Esophagus (tissue), 2 donors: Measurements from ENCODE around the gene MRGPRG. TPM values are rescaled to one million over a fixed set of nuclear protein-coding genes. Genes with fewer than 3 reads are reported as not detected.

Experiments
- H3K27ac ChIP-seq, 2 donors: one replicate each; pipeline ENCODE4 v1.5.1; 2013; ENCODE audit warnings: low read depth in 2 of 2, mild to moderate bottlenecking in 2 of 2, inconsistent platforms in 1 of 2, low read length in 1 of 2, moderate library complexity in 1 of 2
- H3K27me3 ChIP-seq, 2 donors: one replicate each; pipeline ENCODE4 v1.6.1; 2013; ENCODE audit warnings: low read length in 2 of 2, control low read depth in 1 of 2, mild to moderate bottlenecking in 1 of 2; ENCODE audit not compliant: insufficient read depth in 2 of 2, control insufficient read depth in 1 of 2
- H3K36me3 ChIP-seq, 2 donors: one replicate each; pipeline ENCODE4 v1.6.1; 2013; ENCODE audit warnings: low read length in 1 of 2; ENCODE audit not compliant: control insufficient read depth in 2 of 2, insufficient read depth in 2 of 2
- H3K4me1 ChIP-seq, 2 donors: one replicate each; pipeline ENCODE4 v1.6.1; 2013; ENCODE audit warnings: low read length in 1 of 2; ENCODE audit not compliant: control insufficient read depth in 2 of 2, insufficient read depth in 2 of 2
- H3K4me3 ChIP-seq, 2 donors: one replicate each; pipeline ENCODE4 v1.5.1; 2013; ENCODE audit warnings: low read length in 2 of 2, mild to moderate bottlenecking in 2 of 2, low read depth in 1 of 2, moderate library complexity in 1 of 2
- H3K9me3 ChIP-seq, 2 donors: one replicate each; pipeline ENCODE4 v1.6.1; 2013; ENCODE audit warnings: mild to moderate bottlenecking in 2 of 2, low read depth in 1 of 2, low read length in 1 of 2, moderate library complexity in 1 of 2; ENCODE audit not compliant: control insufficient read depth in 2 of 2, insufficient read depth in 1 of 2
- WGBS, 2 donors: extraction: QIAGEN DNeasy Blood & Tissue Kit; methylation state at CpG; one replicate each; pipeline ENCODE4 v1.1.7; 2013; 5-methylcytosine and 5-hydroxymethylcytosine counted together
- polyA plus RNA-seq, 2 donors: library from polyadenylated mRNA; stranded (reverse); fragments of 200-250 nt; gene quantifications; one replicate each; pipeline ENCODE4 v1.2.3, GENCODE V29; 2013
- donor health status: healthy with polysubstance abuse.
- donor health status: Bipolar disorder and iron deficiency.

The MRGPRG gene
- polyA plus RNA-seq, 2 donors: not detected

DNA sequence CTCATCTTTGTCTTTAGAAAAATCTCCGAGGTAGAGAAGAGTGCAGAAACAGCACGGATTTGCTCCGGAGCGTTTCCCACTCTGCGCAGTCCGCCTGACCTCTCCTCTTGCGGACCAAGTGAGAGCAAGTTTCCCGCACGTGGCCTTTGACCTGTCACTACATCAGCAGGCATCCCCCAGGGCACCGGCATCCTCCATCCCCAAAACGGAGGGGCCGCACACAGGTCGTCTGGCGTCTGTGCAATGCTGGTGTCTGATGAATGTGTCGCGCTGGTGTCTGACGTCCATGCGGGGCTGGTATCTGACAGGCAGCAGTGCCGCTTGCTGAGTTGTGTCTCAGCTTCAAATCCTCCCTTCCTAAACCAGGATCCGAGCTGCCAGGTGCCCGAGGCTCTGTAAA is 14.3 kb upstream of the MRGPRG start:
- Histone ChIP-seq H3K4me3 (no peak overlapping the region), H3K9me3 (no peaks in the 10 kb centered on the region), H3K27me3 (no peaks in the 10 kb centered on the region), H3K36me3 (no peaks in the 10 kb centered on the region), H3K4me1 (no peaks in the 10 kb centered on the region), H3K27ac (no peak overlapping the region)
- WGBS, 2 donors: 86 to 87% methylated on average over 21 of the region's 21 CpGs

DNA sequence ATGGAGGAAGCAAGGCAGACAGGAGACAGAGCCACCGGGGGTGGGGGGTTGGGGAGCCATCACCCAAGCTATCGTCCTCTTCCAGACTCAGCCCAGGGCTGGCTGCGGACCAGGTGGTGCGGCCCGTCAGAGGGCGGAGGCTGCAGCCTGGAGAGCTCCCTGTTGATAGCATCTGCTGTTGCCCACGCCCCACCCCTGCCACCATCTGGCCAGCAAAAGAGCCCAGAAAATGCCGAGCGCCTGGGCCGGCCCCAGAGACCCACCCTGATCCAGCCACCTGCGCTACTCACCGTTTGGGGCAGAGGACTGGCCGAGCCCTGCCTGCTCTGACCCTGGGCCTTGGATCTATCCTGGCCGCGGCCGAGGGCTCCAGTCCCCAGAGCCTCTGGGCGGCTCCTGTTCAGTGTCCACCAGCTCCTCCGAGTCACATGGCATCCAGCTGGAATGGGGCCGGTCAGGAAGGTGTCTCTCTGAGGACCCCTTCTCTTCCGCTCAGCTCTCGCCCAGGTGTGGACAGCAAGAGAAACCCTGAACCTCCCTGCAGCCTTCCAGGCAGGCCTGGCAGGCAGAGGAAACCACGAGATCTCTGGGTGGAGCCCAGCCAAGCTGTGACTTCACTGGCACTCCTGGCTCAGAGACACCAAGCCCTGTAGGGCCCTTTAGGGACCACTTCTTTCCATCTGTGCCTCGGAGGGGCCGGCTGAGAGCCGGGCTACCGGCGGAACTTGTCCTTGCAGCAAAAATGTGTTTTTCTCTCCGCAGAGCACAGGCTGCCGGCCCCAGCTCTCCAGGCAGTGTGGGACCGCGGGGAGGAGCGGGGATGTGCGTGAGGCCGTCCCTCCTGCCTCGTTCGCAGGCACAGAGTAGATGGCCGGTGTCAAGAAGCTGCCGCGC is 13.5 kb upstream of the MRGPRG start, which contains the start of gene MRGPRE:
MRGPRE (minus strand) TSS at position 567 of the 894 bp plus-strand sequence. CDS start 3,618 bp downstream, outside the sequence.
- WGBS, 2 donors: 52 to 58% methylated on average over 34 to 39 of the region's 39 CpGs
- Histone ChIP-seq H3K27me3 (no peaks in the 10 kb centered on the region), H3K4me3 (no peak within 1 kb of the TSS)

DNA sequence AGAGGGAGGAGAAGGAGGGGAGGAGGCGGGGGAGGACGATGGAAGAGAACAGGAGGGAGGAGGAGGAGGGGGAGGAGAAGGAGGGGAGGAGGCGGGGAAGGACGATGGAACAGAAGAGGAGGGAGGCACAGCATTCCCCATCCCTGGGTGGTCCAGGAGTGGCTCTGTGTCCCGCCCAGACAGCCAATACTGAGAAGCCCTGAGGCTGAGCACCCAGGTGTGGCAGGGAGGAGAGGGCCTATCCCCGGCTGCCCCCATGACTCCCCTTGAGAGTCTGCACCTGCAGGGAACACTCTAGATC is 12.9 kb upstream of the MRGPRG start:
- no peaks in the 10 kb centered on the region for H3K36me3 ChIP-seq
- H3K4me1 ChIP-seq: no peaks in the 10 kb centered on the region
- H3K9me3 ChIP-seq: no peaks in the 10 kb centered on the region
- WGBS, 2 donors: 59 to 60% methylated on average over 6 of the region's 6 CpGs
- no peak overlapping the region for H3K4me3 ChIP-seq
- no peaks in the 10 kb centered on the region for H3K27me3 ChIP-seq
- no peak overlapping the region for H3K27ac ChIP-seq

More for the DNA sequence above, 13.5 kb upstream of the MRGPRG start, which contains the start of gene MRGPRE:
- Histone ChIP-seq H3K36me3 (no peaks in the 10 kb centered on the region), H3K4me1 (no peaks in the 10 kb centered on the region), H3K9me3 (no peaks in the 10 kb centered on the region), H3K27ac (no peak within 1 kb of the TSS)

DNA sequence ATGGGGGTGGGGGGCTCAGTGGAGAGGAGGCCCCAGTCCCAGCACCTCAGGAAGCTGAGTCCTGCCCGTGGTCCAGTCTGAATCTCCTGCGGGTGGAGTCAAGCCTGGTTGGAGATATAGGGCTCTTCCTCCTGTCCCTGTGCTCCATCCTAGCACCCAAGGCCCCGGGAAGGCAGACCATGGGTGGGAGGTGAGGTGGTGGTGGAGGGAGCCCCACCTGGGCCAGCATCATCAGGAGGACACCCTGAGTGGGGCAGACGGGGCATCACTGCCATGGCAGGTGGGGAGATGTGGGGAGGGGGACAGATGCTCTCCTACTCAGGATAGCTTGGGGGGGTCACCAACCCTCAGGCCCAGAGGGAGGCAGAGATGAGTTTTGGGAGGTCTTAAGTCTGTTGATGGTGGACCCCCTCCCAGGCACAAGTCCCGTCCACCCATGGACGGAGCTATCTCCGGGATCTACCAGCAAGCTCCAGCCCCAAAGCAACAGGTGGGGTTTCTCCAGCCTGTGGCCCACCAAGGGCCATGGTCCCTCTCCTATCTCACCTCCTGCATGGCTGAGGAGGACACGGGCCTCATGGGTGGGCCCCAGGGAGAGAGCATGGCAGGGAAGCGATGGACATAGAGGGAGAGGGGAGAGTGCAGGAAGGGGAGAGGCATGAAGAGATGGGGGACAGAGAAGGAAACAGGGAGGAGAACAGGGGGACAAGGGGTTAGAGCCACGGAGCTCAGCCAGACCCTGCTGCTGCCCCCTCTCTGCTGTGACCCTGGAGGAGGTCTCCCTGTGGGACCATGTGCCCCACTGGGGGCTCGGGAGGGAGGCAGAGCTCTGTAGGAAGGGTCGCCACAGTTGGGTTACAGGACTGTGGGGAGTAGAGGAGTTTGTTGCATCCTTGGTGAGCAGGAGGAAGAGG is 12.3 kb upstream of the MRGPRG start:
- Histone ChIP-seq H3K36me3 (no peaks in the 10 kb centered on the region), H3K27ac (no peak overlapping the region), H3K27me3 (no peaks in the 10 kb centered on the region), H3K9me3 (no peaks in the 10 kb centered on the region), H3K4me1 (no peaks in the 10 kb centered on the region), H3K4me3 (no peak overlapping the region)
- WGBS, 2 donors: 70 to 77% methylated on average over 11 to 12 of the region's 12 CpGs

DNA sequence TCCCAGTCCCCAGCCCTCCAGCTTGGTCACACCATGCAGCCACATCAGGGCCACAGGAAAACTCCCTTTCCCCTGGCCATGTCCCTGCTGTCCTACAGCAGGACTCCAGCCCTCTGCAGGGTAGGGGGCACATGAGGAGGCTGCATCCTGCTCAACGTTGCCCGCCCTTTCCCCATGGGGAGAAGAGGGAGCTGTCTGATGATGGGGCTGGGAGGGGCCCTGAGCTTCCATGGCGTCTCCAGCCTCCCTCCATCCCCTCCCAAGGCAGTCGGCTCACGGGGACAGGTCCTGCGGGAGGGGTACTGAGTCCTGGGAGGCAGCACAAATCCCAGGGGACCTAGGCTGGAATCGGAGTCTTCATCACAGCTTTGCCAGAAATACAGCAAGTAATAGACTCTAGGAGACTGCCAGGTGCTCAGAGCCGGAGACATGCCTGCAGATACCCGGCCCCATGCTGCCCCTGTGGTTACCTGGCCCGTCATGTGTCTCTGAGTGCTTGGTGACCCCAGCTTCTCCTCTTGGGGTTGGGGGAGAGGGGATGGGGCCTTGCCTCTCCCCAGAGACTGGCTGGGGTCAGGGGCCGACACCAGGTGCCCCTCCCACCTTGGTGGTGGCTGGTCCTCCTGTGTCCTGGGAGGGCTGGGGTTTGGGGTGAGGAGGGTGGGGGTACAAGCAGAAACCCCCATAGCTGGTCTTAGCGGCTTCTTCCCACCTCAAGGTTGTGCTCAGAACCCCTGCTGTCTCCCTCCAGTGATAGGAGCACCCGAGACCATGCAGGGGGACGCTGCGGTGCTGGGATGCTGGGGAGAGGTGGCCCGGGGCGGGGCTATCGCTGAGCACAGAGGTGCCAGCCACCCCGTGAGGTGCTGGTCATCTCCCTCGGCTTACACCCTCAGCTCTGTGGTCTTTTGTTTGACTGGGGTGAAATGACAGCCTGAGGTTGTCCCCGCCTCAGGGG is 11.3 kb upstream of the MRGPRG start:
- H3K4me3 ChIP-seq: no peak overlapping the region
- no peaks in the 10 kb centered on the region for H3K9me3 ChIP-seq
- WGBS, 2 donors: 79 to 83% methylated on average over 21 of the region's 21 CpGs
- no peaks in the 10 kb centered on the region for H3K36me3 ChIP-seq
- no peaks in the 10 kb centered on the region for H3K27me3 ChIP-seq
- no peaks in the 10 kb centered on the region for H3K4me1 ChIP-seq
- no peak overlapping the region for H3K27ac ChIP-seq

DNA sequence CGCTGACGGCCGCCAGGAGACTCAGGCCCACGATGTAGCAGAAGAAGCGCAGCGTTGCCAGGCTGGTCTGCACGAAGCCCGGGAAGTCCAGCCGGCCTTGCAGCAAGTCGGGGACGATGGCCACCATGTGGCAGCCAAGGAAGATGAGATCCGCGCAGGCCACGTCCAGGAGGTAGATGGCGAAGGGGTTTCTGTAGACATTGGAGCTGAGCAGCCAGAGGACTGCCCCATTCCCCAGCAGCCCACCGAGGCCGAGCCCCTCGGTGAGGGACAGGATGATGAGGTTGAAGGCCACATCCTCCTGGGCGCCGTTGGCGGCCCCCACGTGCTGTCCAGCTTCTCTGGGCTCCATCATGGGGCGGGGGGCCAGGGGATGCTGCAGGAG is 9.8 kb upstream of the MRGPRG start:
- no peaks in the 10 kb centered on the region for H3K4me1 ChIP-seq
- no peaks in the 10 kb centered on the region for H3K9me3 ChIP-seq
- H3K27ac ChIP-seq: no peak overlapping the region
- H3K4me3 ChIP-seq: no peak overlapping the region
- H3K27me3 ChIP-seq: no peaks in the 10 kb centered on the region
- no peaks in the 10 kb centered on the region for H3K36me3 ChIP-seq
- 86 to 91% methylated on average over 21 to 23 of the region's 23 CpGs for WGBS, 2 donors

DNA sequence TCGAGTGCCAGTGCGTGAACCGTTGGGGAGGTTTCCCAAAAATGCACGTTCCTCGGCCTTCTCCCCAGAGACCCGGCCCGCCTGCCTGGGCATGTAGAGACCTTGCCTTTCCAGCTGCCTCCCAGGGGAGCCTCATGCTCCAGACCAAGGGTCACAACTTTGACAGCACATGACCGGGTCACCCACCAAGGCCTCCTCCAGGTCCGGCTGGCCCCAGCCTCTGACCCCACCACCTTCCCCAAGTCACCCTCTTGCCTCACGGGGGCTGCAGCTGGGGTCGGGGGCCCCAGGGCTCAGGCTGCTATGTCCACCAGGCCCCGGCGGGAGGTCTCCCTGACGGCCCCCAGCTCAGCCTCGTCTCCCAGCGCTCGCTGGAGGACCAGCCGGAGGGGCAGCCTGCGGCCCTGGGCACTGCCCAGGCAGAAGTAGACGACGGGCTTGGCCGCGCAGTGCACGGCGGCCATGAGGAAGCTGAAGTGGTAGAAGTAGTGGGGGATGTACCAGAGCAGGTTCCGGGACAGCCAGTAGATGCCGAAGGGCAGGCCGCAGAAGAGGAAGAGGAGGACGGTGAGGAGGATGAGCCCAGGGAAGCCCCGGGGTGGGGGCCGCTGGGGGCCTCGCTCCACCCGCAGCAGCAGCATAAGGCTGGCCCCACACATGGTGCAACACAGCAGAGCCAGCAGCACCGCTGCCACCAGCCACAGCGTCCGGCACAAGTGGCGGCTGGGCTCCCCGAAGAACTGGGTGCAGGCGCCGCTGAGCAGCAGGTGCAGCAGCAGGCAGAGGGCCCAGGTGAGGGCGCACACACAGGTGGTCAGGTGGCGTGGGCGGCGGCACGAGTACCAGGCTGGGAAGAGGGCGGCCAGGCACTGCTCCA is 9.2 kb upstream of the MRGPRG start:
- 83 to 85% methylated on average over 46 of the region's 46 CpGs for WGBS, 2 donors

DNA sequence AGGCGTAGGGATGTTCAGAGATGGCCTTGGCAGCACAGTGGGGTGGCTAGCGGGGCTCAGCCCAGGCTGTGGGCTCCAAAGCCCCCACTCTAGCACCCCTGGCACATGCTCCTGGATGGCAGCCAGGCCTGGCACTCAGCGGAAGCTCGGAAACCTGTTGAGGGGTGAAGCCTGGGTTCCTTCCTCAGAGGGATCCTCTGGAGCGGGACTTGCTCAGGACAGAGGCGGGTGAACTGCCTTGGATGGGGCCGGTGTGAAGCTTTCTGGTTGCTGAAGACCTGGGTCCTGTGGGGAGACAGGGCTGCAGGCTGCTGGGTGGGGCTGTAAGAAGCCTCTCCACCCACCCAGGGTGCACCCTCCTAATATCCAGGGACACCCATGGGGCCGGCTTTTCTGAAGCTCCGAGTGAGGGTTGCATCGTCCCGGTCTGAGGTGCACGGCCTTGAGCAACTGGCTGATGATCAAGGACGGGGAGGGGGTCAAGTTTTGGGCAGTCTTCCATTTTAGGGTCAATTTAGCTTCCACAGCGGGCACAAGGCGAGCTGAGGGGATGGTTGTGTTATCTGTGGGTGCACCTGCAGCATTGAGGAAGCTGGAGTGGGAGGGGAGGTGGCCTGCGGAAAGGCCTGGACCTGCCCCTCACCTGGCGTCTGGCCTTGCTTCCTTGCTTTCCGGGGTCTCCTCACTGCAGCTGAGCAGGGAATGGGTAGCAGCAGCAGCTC is 8.4 kb upstream of the MRGPRG start:
- no peaks in the 10 kb centered on the region for H3K9me3 ChIP-seq
- no peaks in the 10 kb centered on the region for H3K4me1 ChIP-seq
- H3K36me3 ChIP-seq: no peaks in the 10 kb centered on the region
- H3K4me3 ChIP-seq: no peak overlapping the region
- H3K27ac ChIP-seq: no peak overlapping the region
- 84 to 90% methylated on average over 18 of the region's 18 CpGs for WGBS, 2 donors
- no peaks in the 10 kb centered on the region for H3K27me3 ChIP-seq

More for the DNA sequence above, 9.2 kb upstream of the MRGPRG start:
- no peak overlapping the region for H3K27ac ChIP-seq
- H3K4me1 ChIP-seq: no peaks in the 10 kb centered on the region
- H3K4me3 ChIP-seq: no peak overlapping the region
- no peaks in the 10 kb centered on the region for H3K27me3 ChIP-seq
- H3K9me3 ChIP-seq: no peaks in the 10 kb centered on the region
- H3K36me3 ChIP-seq: no peaks in the 10 kb centered on the region
